Ovary (tissue), 9 donors: ENCODE results near the gene SORT1. TPM values are rescaled to one million over a fixed set of nuclear protein-coding genes. Genes with fewer than 3 reads are reported as not detected.

Experiments used
- DNase-seq, 5 donors: peaks; one replicate each; pipeline ENCODE4 v3.0.0-alpha.2; 2019 to 2020
- H3K27ac ChIP-seq, 2 donors: fragments of 200-600 bp; one replicate each; pipeline versions ENCODE4 v1.5.1 to v1.8.0; 2019 to 2022
- H3K27me3 ChIP-seq: fragments of 200-600 bp; one replicate; pipeline ENCODE4 v1.8.0; 2022
- H3K36me3 ChIP-seq: fragments of 200-600 bp; sonication (generic); one replicate; pipeline ENCODE4 v1.5.1; 2019
- H3K4me1 ChIP-seq: one replicate; pipeline ENCODE4 v1.8.1; 2013; ENCODE audit warnings: mild to moderate bottlenecking, moderate library complexity; ENCODE audit not compliant: insufficient read depth
- H3K4me3 ChIP-seq: fragments of 200-600 bp; sonication (generic); one replicate; pipeline ENCODE4 v1.5.1; 2017
- H3K9me3 ChIP-seq, 2 donors: fragments of 200-600 bp in 1 of 2; sonication (generic) in 1 of 2; one replicate each; pipeline versions ENCODE4 v1.5.1 to v1.8.1; 2013 to 2019; ENCODE audit warnings: mild to moderate bottlenecking in 1 of 2, moderate library complexity in 1 of 2
- CTCF ChIP-seq, 3 donors: fragments of 450-650 bp in 2 of 3; fragments of 200-600 bp in 1 of 3; IDR thresholded peaks; one replicate each; pipeline versions ENCODE4 v1.5.1 to v1.8.0; 2016 to 2022; ENCODE audit warnings: antibody characterized with exemption in 3 of 3, mild to moderate bottlenecking in 1 of 3
- EP300 ChIP-seq: sonication (generic); formaldehyde crosslinking; IDR thresholded peaks from one replicate; pipeline ENCODE4 v1.6.1; 2017; ENCODE audit warnings: antibody characterized with exemption
- POLR2A ChIP-seq: fragments of 450-650 bp; IDR thresholded peaks from one replicate; pipeline ENCODE4 v1.6.1; 2017; ENCODE audit warnings: antibody characterized with exemption, mild to moderate bottlenecking, moderate library complexity
- WGBS, 3 donors: extraction: QIAGEN DNeasy Blood & Tissue Kit in 1 of 3; methylation state at CpG; one replicate each; pipeline versions ENCODE4 v1.1.5 to v1.1.7; 2013 to 2017; 5-methylcytosine and 5-hydroxymethylcytosine counted together
- intact Hi-C, 4 donors: fragments of 100-400 bp; cut with DNase I; formaldehyde crosslinking; loops; one replicate each; pipeline versions ENCODE4 v1.11.0 to v1.15.1; 2022 to 2023
- polyA plus RNA-seq, 2 donors: library from polyadenylated mRNA; stranded (reverse); fragments of 200-250 nt in 1 of 2; fragments of 350-450 nt in 1 of 2; fragmentation: Illumina TruSeq in 1 of 2; extraction: RNeasy Lipid Tissue Mini Kit (QIAGEN cat#74804) in 1 of 2; gene quantifications; one replicate each; pipeline ENCODE4 v1.2.3, GENCODE V29; 2013 to 2014
- total RNA-seq, 7 donors: library from RNA; depleted of rRNA in 2 of 7; stranded (reverse); fragments of >200 nt in 2 of 7; fragmentation: NEBNext Ultra II Directional in 3 of 7; extraction: Animal tissue kit (Norgen Biotek cat#: 25700) in 3 of 7; gene quantifications; one replicate each; pipeline versions ENCODE4 v1.1.0 to v1.2.4, GENCODE V29; 2016 to 2023
- donor health status: DM: no; HTN: no; CAD: no; lungs with moderate emphysema.
- donor health status: DM: no; HTN: no; CAD: no.
- donor health status: Bipolar disorder and iron deficiency.
- donor health status: DM: yes; HTN: yes; CAD: no.
- donor health status: DM: no; HTN: no; CAD: no.
- donor health status: DM: yes; HTN: yes; CAD: no.

Gene SORT1
- total and polyA plus RNA-seq, 9 donors, result 4.3 to 37.0 (median 16.0) TPM

GRCh38 chr1:109368464-109368863 lies 29.3 kb downstream of the SORT1 start:
- Histone ChIP-seq H3K4me1 (no peaks in the 10 kb centered on the region), H3K36me3 (no peaks in the 10 kb centered on the region), H3K9me3 (no peaks in the 10 kb centered on the region), H3K27me3 (no peaks in the 10 kb centered on the region), H3K27ac (no peak overlapping the region), H3K4me3 (no peak overlapping the region)
- no peak for DNase-seq
- intact Hi-C loops, result no loop called here
- 36 to 59% (median 47%) methylated on average over 1 of the region's 1 CpG for WGBS, 3 donors
- TF ChIP-seq POLR2A, result no peak

GRCh38 chr1:109367626-109368025 lies 30.1 kb downstream of the SORT1 start:
- 80 to 89% (median 84%) methylated on average over 3 of the region's 3 CpGs for WGBS, 3 donors
- Histone ChIP-seq H3K27me3 (no peaks in the 10 kb centered on the region), H3K4me1 (no peaks in the 10 kb centered on the region), H3K4me3 (no peak overlapping the region), H3K9me3 (no peaks in the 10 kb centered on the region), H3K27ac (no peak overlapping the region), H3K36me3 (no peaks in the 10 kb centered on the region)
- no peak for DNase-seq
- no peak for TF ChIP-seq EP300
- TF ChIP-seq CTCF (IDR thresholded peaks at IDR 0.05), result no peak
- TF ChIP-seq POLR2A, result no peak
- intact Hi-C loops, result no loop called here

- TF ChIP-seq EP300 (no peak), POLR2A (no peak), CTCF (IDR thresholded peaks at IDR 0.05) (no peak)
- Histone ChIP-seq H3K36me3 (no peaks in the 10 kb centered on the region), H3K9me3 (no peaks in the 10 kb centered on the region), H3K4me3 (no peak overlapping the region), H3K27me3 (no peaks in the 10 kb centered on the region), H3K27ac (no peak overlapping the region), H3K4me1 (no peaks in the 10 kb centered on the region)
- intact Hi-C loops, result no loop called here
- DNase-seq, result no peak
- 69 to 85% (median 77%) methylated on average over 2 of the region's 2 CpGs for WGBS, 3 donors
Observed at GRCh38 chr1:109365642-109366204, 32.0 kb downstream of the SORT1 start.

- no peak overlapping the region for H3K4me3 ChIP-seq
- intact Hi-C loops, result no loop called here
- no peak overlapping the region for H3K27ac ChIP-seq
- no peaks in the 10 kb centered on the region for H3K9me3 ChIP-seq
- no peak for DNase-seq
- 45 to 59% (median 57%) methylated on average over 1 of the region's 1 CpG for WGBS, 3 donors
- TF ChIP-seq EP300 (no peak), CTCF (IDR thresholded peaks at IDR 0.05) (no peak), POLR2A (no peak)
- H3K36me3 ChIP-seq, result no peaks in the 10 kb centered on the region
- H3K27me3 ChIP-seq, result no peaks in the 10 kb centered on the region
- H3K4me1 ChIP-seq, result peaks cover 2% of the 10 kb centered on the region
Observed at GRCh38 chr1:109361649-109362048, 36.1 kb downstream of the SORT1 start.

- intact Hi-C loops, result no loop called here
- Histone ChIP-seq H3K36me3 (no peaks in the 10 kb centered on the region), H3K9me3 (no peaks in the 10 kb centered on the region), H3K27ac (no peak overlapping the region), H3K4me3 (no peak overlapping the region), H3K4me1 (peaks cover 2% of the 10 kb centered on the region), H3K27me3 (no peaks in the 10 kb centered on the region)
- TF ChIP-seq CTCF (IDR thresholded peaks at IDR 0.05) (no peak), POLR2A (no peak), EP300 (no peak)
- DNase-seq, result no peak
- 86 to 95% (median 90%) methylated on average over 2 of the region's 2 CpGs for WGBS, 3 donors
Observed at GRCh38 chr1:109361069-109361468, 36.6 kb downstream of the SORT1 start.
